Tibial nerve (tissue), 4 donors: Measurements from ENCODE around the gene DPYSL4.

Experiments used
- EP300 ChIP-seq, 2 donors: sonication (generic); formaldehyde crosslinking; IDR thresholded peaks; one replicate each; pipeline ENCODE4 v1.6.1; 2017; ENCODE audit warnings: antibody characterized with exemption in 2 of 2, mild to moderate bottlenecking in 1 of 2
- TF ChIP-seq, protein P1 (sequence below), 5 experiments: fragments of 200-600 bp in 3 of 5; fragments of 450-650 bp in 2 of 5; sonication (generic) in 3 of 5; IDR thresholded peaks; one replicate each; pipeline ENCODE4 v1.5.1; 2016 to 2019; ENCODE audit warnings: antibody characterized with exemption in 5 of 5, mild to moderate bottlenecking in 3 of 5, moderate library complexity in 2 of 5

DNA sequence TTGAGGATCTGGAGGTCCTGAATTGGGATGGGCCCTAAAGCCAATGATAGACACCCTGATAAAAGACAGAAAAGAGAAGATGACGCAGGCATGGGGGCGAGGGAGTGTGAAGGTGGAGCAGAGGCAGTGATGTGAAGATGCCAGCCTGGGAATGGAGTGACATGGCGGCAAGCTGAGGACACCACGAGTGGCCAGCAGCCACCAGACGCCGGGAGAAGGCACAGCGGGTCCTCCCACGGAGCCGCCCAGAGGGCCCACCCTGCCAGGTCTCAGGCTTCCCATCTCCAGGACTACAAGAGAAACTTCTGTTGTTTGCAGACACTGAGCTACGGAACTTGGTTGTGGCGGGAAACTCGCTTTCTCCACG lies 44.9 kb downstream of the DPYSL4 start:
- TF ChIP-seq EP300 (IDR thresholded peaks at IDR 0.05): no peak
- TF ChIP-seq, protein P1, sequence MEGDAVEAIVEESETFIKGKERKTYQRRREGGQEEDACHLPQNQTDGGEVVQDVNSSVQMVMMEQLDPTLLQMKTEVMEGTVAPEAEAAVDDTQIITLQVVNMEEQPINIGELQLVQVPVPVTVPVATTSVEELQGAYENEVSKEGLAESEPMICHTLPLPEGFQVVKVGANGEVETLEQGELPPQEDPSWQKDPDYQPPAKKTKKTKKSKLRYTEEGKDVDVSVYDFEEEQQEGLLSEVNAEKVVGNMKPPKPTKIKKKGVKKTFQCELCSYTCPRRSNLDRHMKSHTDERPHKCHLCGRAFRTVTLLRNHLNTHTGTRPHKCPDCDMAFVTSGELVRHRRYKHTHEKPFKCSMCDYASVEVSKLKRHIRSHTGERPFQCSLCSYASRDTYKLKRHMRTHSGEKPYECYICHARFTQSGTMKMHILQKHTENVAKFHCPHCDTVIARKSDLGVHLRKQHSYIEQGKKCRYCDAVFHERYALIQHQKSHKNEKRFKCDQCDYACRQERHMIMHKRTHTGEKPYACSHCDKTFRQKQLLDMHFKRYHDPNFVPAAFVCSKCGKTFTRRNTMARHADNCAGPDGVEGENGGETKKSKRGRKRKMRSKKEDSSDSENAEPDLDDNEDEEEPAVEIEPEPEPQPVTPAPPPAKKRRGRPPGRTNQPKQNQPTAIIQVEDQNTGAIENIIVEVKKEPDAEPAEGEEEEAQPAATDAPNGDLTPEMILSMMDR (IDR thresholded peaks at IDR 0.05): no peak
